Upper lobe of left lung (tissue), 6 donors: ENCODE data around the gene ZBTB16. TPM values are rescaled to one million over a fixed set of nuclear protein-coding genes. Genes with fewer than 3 reads are reported as not detected.

ENCODE experiments used
- ATAC-seq, 2 donors: fragments of 200-7000 bp; cut with Tn5 transposase; one replicate each; pipeline ENCODE4 v1.9.1; 2022; ENCODE audit warnings: mild to moderate bottlenecking in 2 of 2, moderate library complexity in 2 of 2; ENCODE audit not compliant: low FRiP score in 2 of 2
- DNase-seq, 2 donors: peaks; one replicate each; pipeline ENCODE4 v3.0.0-alpha.2; 2019 to 2020
- H3K27ac ChIP-seq, 4 donors: fragments of 200-600 bp; sonication (generic); one replicate each; pipeline ENCODE4 v1.5.1; 2016 to 2019
- H3K27me3 ChIP-seq, 4 donors: fragments of 200-600 bp; sonication (generic); one replicate each; pipeline ENCODE4 v1.5.1; 2017 to 2019
- H3K36me3 ChIP-seq, 4 donors: fragments of 200-600 bp; sonication (generic); one replicate each; pipeline ENCODE4 v1.5.1; 2016 to 2019
- H3K4me1 ChIP-seq, 4 donors: fragments of 200-600 bp; sonication (generic); one replicate each; pipeline ENCODE4 v1.5.1; 2018 to 2019
- H3K4me3 ChIP-seq, 4 donors: fragments of 200-600 bp; sonication (generic); one replicate each; pipeline ENCODE4 v1.5.1; 2017 to 2019; ENCODE audit warnings: mild to moderate bottlenecking in 2 of 4, moderate library complexity in 1 of 4
- H3K9me3 ChIP-seq, 4 donors: fragments of 200-600 bp; sonication (generic); one replicate each; pipeline ENCODE4 v1.5.1; 2018 to 2019
- CTCF ChIP-seq, 6 experiments: fragments of 450-650 bp in 4 of 6; fragments of 200-600 bp in 2 of 6; sonication (generic) in 2 of 6; IDR thresholded peaks; one replicate each; pipeline ENCODE4 v1.5.1; 2016 to 2019; ENCODE audit warnings: antibody characterized with exemption in 6 of 6
- EP300 ChIP-seq, 4 donors: sonication (generic); formaldehyde crosslinking; IDR thresholded peaks; one replicate each; pipeline ENCODE4 v1.5.1; 2017; ENCODE audit warnings: antibody characterized with exemption in 4 of 4, control low read depth in 2 of 4
- POLR2A ChIP-seq, 4 donors: fragments of 450-650 bp; IDR thresholded peaks; one replicate each; pipeline ENCODE4 v1.5.1; 2016 to 2017; ENCODE audit warnings: antibody characterized with exemption in 4 of 4, mild to moderate bottlenecking in 2 of 4
- POLR2AphosphoS5 ChIP-seq, 2 donors: sonication (generic); formaldehyde crosslinking; IDR thresholded peaks; one replicate each; pipeline ENCODE4 v1.5.1; 2017; ENCODE audit warnings: antibody characterized with exemption in 2 of 2
- WGBS, 2 donors: methylation state at CpG; one replicate each; pipeline ENCODE4 v1.1.5; 2017 to 2018; 5-methylcytosine and 5-hydroxymethylcytosine counted together
- total RNA-seq, 6 donors: library from RNA; depleted of rRNA in 4 of 6; stranded (reverse); fragments of >200 nt in 4 of 6; gene quantifications; one replicate each; pipeline versions ENCODE4 v1.1.0 to v1.2.1, GENCODE V29; 2016 to 2021
- donor health status: DM: no; HTN: no; CAD: no; lungs with moderate emphysema.
- donor health status: DM: no; HTN: yes; CAD: no; lungs with severe emphysema.

ZBTB16 gene
- total RNA-seq, 6 donors from 2014 or later: 110 to 584 (median 179) TPM

- ATAC-seq (peak in 1 of 2 donors; percentile 28), DNase-seq (no peak)
- Histone ChIP-seq H3K36me3 (peaks cover under 1 to 50% (median 32%) of the 10 kb centered on the region in 4 donors), H3K9me3 (no peaks in the 10 kb centered on the region), H3K4me3 (no peak overlapping the region), H3K27me3 (no peaks in the 10 kb centered on the region), H3K4me1 (peaks cover 24 to 34% (median 33%) of the 10 kb centered on the region in 4 donors), H3K27ac (no peak overlapping the region)
- TF ChIP-seq POLR2AphosphoS5 (IDR thresholded peaks at IDR 0.05): no peak
- TF ChIP-seq CTCF (IDR thresholded peaks at IDR 0.05): no peak
- no peak for TF ChIP-seq POLR2A (IDR thresholded peaks at IDR 0.05)
- no peak for TF ChIP-seq EP300 (IDR thresholded peaks at IDR 0.05)
- WGBS, 2 donors: 86 to 88% methylated on average over 2 to 3 of the region's 3 CpGs
Measured at GRCh38 chr11:114236829-114237228, 177.3 kb downstream of the ZBTB16 start.

GRCh38 chr11:114237321-114238280 is 178.1 kb downstream of the ZBTB16 start:
- H3K27ac ChIP-seq: peak overlapping the region in 1 of 4 donors; percentile 48
- no peak overlapping the region for H3K4me3 ChIP-seq
- H3K27me3 ChIP-seq: no peaks in the 10 kb centered on the region
- peaks cover 8 to 58% (median 40%) of the 10 kb centered on the region in 4 donors for H3K36me3 ChIP-seq
- WGBS, 2 donors: 93 to 95% methylated on average over 16 of the region's 16 CpGs
- ATAC-seq (no peak), DNase-seq (no peak)
- peaks cover 19 to 29% (median 26%) of the 10 kb centered on the region in 4 donors for H3K4me1 ChIP-seq
- H3K9me3 ChIP-seq: no peaks in the 10 kb centered on the region
- TF ChIP-seq CTCF (IDR thresholded peaks at IDR 0.05) (no peak), EP300 (IDR thresholded peaks at IDR 0.05) (no peak), POLR2A (IDR thresholded peaks at IDR 0.05) (no peak), POLR2AphosphoS5 (IDR thresholded peaks at IDR 0.05) (no peak)

GRCh38 chr11:114239753-114240161 is 180.2 kb downstream of the ZBTB16 start:
- TF ChIP-seq POLR2AphosphoS5 (IDR thresholded peaks at IDR 0.05) (no peak), CTCF (IDR thresholded peaks at IDR 0.05) (no peak), POLR2A (IDR thresholded peaks at IDR 0.05) (no peak), EP300 (IDR thresholded peaks at IDR 0.05) (no peak)
- Histone ChIP-seq H3K27me3 (no peaks in the 10 kb centered on the region), H3K9me3 (no peaks in the 10 kb centered on the region), H3K4me3 (no peak overlapping the region), H3K4me1 (peaks cover 7 to 23% (median 17%) of the 10 kb centered on the region in 4 donors), H3K36me3 (peaks cover 18 to 80% (median 58%) of the 10 kb centered on the region in 4 donors), H3K27ac (peak overlapping the region in 2 of 4 donors; percentile 44 to 48)
- ATAC-seq (no peak), DNase-seq (no peak)
- WGBS, 2 donors: 86 to 91% methylated on average over 6 of the region's 6 CpGs

- WGBS, 2 donors: 96 to 98% methylated on average over 12 to 15 of the region's 15 CpGs
- peaks cover 2 to 19% (median 16%) of the 10 kb centered on the region in 4 donors for H3K4me1 ChIP-seq
- ATAC-seq (no peak), DNase-seq (peak in 1 of 2 donors; percentile 59)
- H3K27me3 ChIP-seq: no peaks in the 10 kb centered on the region
- peaks cover 29 to 100% (median 74%) of the 10 kb centered on the region in 4 donors for H3K36me3 ChIP-seq
- no peaks in the 10 kb centered on the region for H3K9me3 ChIP-seq
- TF ChIP-seq EP300 (IDR thresholded peaks at IDR 0.05) (no peak), CTCF (IDR thresholded peaks at IDR 0.05) (no peak), POLR2AphosphoS5 (IDR thresholded peaks at IDR 0.05) (no peak), POLR2A (IDR thresholded peaks at IDR 0.05) (no peak)
- H3K4me3 ChIP-seq: no peak overlapping the region
- no peak overlapping the region for H3K27ac ChIP-seq
Measured at GRCh38 chr11:114242032-114242431, 182.5 kb downstream of the ZBTB16 start.
